Activated naive CD8-positive, alpha-beta T cell (primary cell): ENCODE measurements around the gene TEKTIP1.
"Not testable (repeated sequence)": the region's sequence is repeated elsewhere in the genome, so short reads cannot be mapped to it uniquely, and the experiment has no call there.

Experiments
- H3K27ac Mint-ChIP-seq: one replicate; pipeline ENCODE4 v1.8.0; 2021; ENCODE audit warnings: mixed read lengths
- H3K27me3 Mint-ChIP-seq: one replicate; pipeline ENCODE4 v1.8.0; 2021; ENCODE audit warnings: mixed read lengths
- H3K36me3 Mint-ChIP-seq: one replicate; pipeline ENCODE4 v1.8.0; 2021; ENCODE audit warnings: mixed read lengths
- H3K4me1 Mint-ChIP-seq: one replicate; pipeline ENCODE4 v1.8.0; 2021; ENCODE audit warnings: low read depth, mixed read lengths
- H3K4me3 Mint-ChIP-seq: one replicate; pipeline ENCODE4 v1.8.0; 2021; ENCODE audit warnings: mild to moderate bottlenecking, mixed read lengths
- H3K9me3 Mint-ChIP-seq: one replicate; pipeline ENCODE4 v1.8.0; 2021; ENCODE audit warnings: low read depth, mixed read lengths

Gene TEKTIP1

DNA sequence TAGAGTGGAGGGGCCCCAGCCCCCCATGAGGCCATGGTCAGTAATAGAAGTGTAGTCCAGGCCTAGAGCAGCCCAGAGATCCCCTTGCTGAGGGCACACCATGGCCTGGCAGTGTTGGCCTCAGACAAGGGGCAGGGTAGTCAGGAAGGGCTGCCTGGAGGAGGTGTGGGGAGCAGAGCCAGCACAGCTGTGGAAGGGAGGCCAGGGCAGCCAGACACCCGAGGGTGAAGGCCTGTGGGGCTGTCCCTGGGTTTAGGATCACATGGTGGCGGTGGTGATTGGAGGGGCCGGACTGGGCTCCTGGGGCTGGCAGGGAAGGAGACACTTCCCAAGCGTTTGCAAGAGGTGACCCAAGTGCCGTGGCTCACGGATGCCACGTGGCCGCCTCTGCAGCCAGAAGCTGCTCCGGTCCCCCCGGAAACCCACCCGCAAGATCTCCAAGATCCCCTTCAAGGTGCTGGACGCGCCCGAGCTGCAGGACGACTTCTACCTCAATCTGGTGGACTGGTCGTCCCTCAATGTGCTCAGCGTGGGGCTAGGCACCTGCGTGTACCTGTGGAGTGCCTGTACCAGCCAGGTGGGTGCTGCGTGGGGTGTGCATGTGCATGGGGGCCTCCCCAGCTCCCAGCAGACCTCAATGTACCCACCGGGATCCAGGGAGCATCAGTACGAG lies 11.6 kb upstream of the TEKTIP1 start:
- Mint-ChIP-seq H3K27ac (no peak overlapping the region), H3K9me3 (no peaks in the 10 kb centered on the region), H3K4me1 (no peaks in the 10 kb centered on the region), H3K36me3 (no peaks in the 10 kb centered on the region), H3K4me3 (no peak overlapping the region), H3K27me3 (no peaks in the 10 kb centered on the region)

DNA sequence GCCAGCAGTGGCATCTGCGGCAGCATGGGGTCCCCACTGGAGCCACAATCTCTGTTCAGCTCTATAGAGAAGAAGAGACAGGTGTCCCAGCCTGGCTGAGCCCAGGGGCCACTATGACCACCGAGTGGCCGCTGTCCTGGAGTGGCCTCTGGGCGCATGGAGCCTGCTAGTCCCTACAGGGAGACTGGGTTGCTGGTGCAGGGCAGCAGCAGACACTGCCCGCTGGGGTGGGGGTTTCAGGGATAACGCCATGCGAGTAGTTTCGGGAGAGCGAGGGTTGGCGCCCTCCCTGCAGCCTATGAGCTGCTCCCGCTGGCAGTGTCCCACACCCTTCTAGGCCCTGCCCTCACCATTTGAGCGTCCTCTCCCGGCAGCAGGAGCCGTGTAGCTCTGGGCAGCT lies 10.9 kb upstream of the TEKTIP1 start:
- no peaks in the 10 kb centered on the region for H3K4me1 Mint-ChIP-seq
- no peak overlapping the region for H3K4me3 Mint-ChIP-seq
- no peak overlapping the region for H3K27ac Mint-ChIP-seq
- H3K36me3 Mint-ChIP-seq = no peaks in the 10 kb centered on the region
- H3K27me3 Mint-ChIP-seq = no peaks in the 10 kb centered on the region
- H3K9me3 Mint-ChIP-seq = no peaks in the 10 kb centered on the region

DNA sequence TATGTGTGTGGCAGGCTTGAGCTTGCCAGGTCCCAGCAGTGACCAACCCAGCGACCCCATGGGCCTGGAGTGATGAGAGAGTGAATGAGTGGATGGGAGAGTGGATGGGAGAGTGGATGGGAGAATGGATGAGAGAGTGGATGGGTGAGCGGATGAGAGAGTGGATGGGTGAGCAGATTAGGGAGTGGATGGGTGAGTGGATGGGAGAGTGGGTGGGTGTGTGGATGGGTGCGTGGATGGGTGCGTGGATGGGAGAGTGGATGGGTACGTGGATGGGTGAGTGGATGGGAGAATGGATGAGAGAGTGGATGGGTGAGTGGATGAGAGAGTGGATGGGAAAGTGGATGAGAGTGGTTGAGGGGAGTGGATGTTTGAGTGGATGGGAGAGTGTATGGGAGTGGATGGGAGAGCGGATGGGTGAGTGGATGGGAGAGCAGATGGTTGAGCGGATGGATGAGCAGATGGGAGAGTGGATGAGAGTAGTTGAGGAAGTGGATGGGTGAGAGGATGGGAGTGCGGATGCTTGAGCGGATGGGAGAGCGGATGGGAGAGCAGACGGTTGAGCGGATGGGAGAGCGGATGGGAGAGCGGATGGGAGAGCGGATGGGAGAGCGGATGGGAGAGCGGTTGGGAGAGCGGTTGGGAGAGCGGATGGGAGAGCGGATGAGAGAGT lies 10.3 kb upstream of the TEKTIP1 start:
- H3K27ac Mint-ChIP-seq = no peak overlapping the region
- H3K9me3 Mint-ChIP-seq = no peaks in the 10 kb centered on the region
- no peak overlapping the region for H3K4me3 Mint-ChIP-seq
- H3K4me1 Mint-ChIP-seq = no peaks in the 10 kb centered on the region
- no peaks in the 10 kb centered on the region for H3K36me3 Mint-ChIP-seq
- no peaks in the 10 kb centered on the region for H3K27me3 Mint-ChIP-seq

DNA sequence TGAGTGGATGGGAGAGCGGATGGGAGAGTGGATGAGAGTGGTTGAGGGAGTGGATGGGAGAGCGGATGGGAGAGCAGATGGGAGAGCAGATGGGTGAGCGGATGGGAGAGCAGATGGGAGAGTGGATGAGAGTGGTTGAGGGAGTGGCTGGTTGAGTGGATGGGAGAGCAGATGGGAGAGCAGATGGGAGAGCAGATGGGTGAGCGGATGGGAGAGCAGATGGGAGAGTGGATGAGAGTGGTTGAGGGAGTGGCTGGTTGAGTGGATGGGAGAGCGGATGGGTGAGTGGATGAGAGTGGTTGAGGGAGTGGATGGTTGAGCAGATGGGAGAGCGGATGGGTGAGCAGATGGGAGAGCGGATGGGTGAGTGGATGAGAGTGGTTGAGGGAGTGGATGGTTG lies 9.7 kb upstream of the TEKTIP1 start:
- not testable (repeated sequence) for H3K9me3 Mint-ChIP-seq, H3K36me3 Mint-ChIP-seq, H3K27ac Mint-ChIP-seq, H3K4me3 Mint-ChIP-seq, H3K4me1 Mint-ChIP-seq, H3K27me3 Mint-ChIP-seq

DNA sequence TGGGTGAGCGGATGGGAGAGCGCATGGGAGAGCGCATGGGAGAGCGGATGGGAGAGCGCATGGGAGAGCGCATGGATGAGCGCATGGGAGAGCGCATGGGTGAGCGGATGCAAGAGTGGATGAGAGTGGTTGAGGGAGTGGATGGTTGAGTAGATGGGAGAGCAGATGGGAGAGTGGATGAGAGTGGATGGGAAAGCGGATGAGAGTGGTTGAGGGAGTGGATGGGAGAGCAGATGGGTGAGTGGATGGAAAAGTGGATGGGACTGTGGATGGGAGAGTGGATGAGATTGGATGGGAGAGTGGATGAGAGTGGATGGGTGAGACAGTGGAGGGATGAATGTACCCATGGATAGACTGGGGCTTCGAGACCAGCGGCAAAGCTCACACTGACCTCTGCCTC lies 8.6 kb upstream of the TEKTIP1 start:
- H3K9me3 Mint-ChIP-seq = no peaks in the 10 kb centered on the region
- no peak overlapping the region for H3K27ac Mint-ChIP-seq
- no peaks in the 10 kb centered on the region for H3K36me3 Mint-ChIP-seq

DNA sequence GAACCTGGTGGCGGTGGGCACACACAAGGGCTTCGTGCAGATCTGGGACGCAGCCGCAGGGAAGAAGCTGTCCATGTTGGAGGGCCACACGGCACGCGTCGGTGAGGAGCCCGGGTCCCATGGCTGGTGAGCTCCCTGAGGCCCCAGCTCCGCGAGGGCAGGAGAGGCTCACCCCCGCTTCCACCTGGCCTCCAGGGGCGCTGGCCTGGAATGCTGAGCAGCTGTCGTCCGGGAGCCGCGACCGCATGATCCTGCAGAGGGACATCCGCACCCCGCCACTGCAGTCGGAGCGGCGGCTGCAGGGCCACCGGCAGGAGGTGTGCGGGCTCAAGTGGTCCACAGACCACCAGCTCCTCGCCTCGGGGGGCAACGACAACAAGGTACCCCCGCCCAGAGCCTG lies 7.3 kb upstream of the TEKTIP1 start:
- no peaks in the 10 kb centered on the region for H3K4me1 Mint-ChIP-seq
- H3K27ac Mint-ChIP-seq = no peak overlapping the region
- no peaks in the 10 kb centered on the region for H3K36me3 Mint-ChIP-seq
- H3K27me3 Mint-ChIP-seq = no peaks in the 10 kb centered on the region
- H3K9me3 Mint-ChIP-seq = no peaks in the 10 kb centered on the region
- no peak overlapping the region for H3K4me3 Mint-ChIP-seq

More for the DNA sequence above, 8.6 kb upstream of the TEKTIP1 start:
- Mint-ChIP-seq H3K4me1 (no peaks in the 10 kb centered on the region), H3K27me3 (no peaks in the 10 kb centered on the region), H3K4me3 (no peak overlapping the region)

DNA sequence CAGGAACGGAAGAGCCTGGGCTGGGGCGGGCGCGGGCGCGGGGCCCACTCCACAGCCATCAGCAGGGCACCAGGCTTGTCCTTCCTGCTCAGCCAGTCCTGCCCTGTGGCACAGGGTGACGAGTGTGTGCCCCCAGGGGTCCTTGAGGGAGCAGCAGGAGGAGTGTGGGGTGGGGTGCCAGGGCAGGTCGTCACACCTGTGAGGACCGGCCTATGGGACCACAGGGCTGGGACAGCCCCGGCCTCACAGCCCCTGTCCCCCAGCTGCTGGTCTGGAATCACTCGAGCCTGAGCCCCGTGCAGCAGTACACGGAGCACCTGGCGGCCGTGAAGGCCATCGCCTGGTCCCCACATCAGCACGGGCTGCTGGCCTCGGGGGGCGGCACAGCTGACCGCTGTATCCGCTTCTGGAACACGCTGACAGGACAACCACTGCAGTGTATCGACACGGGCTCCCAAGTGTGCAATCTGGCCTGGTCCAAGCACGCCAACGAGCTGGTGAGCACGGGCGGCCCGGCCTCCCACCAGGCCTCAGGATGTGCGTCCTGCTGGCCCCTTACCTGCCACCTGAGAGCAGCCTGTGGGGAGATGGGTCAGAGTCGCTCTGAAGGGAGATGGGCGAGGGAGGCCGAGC lies 6.7 kb upstream of the TEKTIP1 start:
- Mint-ChIP-seq H3K4me1 (no peaks in the 10 kb centered on the region), H3K27me3 (no peaks in the 10 kb centered on the region), H3K4me3 (no peak overlapping the region), H3K36me3 (no peaks in the 10 kb centered on the region), H3K27ac (no peak overlapping the region), H3K9me3 (no peaks in the 10 kb centered on the region)

DNA sequence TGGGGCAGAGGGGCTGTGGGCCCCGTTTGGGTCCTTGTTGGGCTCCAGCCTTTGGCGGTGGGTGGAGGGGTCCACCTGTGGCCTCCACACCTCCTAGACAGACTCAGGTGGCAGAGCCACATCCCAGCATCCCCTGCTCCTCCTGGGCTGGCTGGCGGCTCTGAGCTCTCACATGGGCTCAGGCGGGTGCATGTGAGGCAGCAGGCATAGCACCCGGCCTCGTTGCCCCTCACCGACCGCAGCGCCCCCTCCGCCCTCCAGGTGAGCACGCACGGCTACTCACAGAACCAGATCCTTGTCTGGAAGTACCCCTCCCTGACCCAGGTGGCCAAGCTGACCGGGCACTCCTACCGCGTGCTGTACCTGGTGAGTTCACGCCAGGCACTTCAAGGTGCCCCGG lies 5.9 kb upstream of the TEKTIP1 start:
- H3K4me1 Mint-ChIP-seq = no peaks in the 10 kb centered on the region
- no peaks in the 10 kb centered on the region for H3K36me3 Mint-ChIP-seq
- no peak overlapping the region for H3K27ac Mint-ChIP-seq
- H3K4me3 Mint-ChIP-seq = no peak overlapping the region
- no peaks in the 10 kb centered on the region for H3K9me3 Mint-ChIP-seq
- H3K27me3 Mint-ChIP-seq = no peaks in the 10 kb centered on the region

DNA sequence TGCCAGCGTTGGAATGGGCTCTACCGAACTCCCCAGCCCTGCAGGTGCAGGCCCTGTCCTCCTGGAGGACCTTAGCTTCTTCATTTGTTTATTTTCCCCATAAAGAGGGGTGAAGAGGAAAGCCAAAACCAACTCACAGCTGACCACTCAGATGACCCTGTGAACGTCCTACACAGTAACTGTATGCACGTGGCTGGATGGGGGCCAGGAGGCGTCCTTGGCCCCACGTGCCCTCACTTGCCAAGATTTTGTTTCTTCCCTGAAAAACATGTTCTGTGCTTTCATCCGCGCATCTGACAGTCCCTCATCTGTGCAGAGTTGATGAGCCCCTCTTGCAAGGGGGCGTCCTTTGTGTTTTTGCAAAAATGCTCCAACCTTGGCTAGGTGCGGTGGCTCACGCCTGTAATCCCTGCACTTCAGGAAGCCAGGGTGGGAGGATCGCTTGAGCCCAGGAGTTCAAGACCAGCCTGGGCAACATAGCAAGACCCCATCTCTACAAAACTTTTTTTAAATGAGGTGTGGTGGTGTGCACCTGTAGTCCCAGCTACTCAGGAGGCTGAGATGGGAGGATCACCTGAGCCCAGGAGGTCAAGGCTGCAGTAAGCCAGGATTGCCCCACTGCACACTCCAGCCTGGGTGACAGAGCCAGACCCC lies 5.3 kb upstream of the TEKTIP1 start:
- no peaks in the 10 kb centered on the region for H3K36me3 Mint-ChIP-seq

DNA sequence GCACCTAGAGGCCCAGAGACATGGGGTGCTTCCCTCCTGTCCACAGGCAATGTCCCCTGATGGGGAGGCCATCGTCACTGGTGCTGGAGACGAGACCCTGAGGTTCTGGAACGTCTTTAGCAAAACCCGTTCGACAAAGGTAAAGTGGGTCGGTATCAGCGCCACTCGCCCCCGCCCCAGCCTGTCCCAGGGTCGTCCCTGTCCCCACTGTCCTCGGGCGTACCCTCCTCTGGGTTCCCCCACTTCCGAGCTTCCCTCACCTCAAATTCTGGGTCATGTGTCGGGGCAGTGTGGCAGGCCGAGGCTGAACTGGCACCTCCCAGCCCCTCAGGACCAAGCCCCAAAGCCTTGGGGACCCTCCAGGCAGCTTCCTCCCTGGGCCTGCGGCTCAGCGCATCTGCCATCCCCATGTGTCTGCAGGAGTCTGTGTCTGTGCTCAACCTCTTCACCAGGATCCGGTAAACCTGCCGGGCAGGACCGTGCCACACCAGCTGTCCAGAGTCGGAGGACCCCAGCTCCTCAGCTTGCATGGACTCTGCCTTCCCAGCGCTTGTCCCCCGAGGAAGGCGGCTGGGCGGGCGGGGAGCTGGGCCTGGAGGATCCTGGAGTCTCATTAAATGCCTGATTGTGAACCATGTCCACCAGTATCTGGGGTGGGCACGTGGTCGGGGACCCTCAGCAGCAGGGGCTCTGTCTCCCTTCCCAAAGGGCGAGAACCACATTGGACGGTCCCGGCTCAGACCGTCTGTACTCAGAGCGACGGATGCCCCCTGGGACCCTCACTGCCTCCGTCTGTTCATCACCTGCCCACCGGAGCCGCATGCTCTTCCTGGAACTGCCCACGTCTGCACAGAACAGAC lies 4.4 kb upstream of the TEKTIP1 start:
- Mint-ChIP-seq H3K9me3 (no peaks in the 10 kb centered on the region), H3K36me3 (peaks cover 1% of the 10 kb centered on the region), H3K27ac (no peak overlapping the region), H3K27me3 (no peaks in the 10 kb centered on the region), H3K4me3 (no peak overlapping the region), H3K4me1 (no peaks in the 10 kb centered on the region)

More for the DNA sequence above, 5.3 kb upstream of the TEKTIP1 start:
- no peaks in the 10 kb centered on the region for H3K4me1 Mint-ChIP-seq
- no peaks in the 10 kb centered on the region for H3K9me3 Mint-ChIP-seq
- H3K4me3 Mint-ChIP-seq = no peak overlapping the region
- H3K27ac Mint-ChIP-seq = no peak overlapping the region
- H3K27me3 Mint-ChIP-seq = no peaks in the 10 kb centered on the region

DNA sequence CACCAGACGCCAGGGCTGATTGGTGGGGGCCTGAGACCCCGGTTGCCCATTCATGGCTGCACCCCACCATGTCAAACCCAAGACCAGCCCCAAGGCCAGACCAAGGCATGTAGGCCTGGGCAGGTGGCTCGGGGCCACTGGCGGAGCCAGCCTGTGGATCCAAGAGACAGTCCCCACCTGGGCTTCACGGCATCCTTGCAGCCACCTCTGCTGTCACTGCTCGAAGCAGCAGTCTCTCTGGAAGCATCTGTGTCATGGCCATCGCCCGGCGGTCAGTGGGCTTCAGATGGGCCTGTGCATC lies 3.8 kb upstream of the TEKTIP1 start:
- Mint-ChIP-seq H3K27me3 (no peaks in the 10 kb centered on the region), H3K4me3 (no peak overlapping the region), H3K9me3 (no peaks in the 10 kb centered on the region), H3K27ac (no peak overlapping the region), H3K36me3 (peaks cover 3% of the 10 kb centered on the region), H3K4me1 (no peaks in the 10 kb centered on the region)

DNA sequence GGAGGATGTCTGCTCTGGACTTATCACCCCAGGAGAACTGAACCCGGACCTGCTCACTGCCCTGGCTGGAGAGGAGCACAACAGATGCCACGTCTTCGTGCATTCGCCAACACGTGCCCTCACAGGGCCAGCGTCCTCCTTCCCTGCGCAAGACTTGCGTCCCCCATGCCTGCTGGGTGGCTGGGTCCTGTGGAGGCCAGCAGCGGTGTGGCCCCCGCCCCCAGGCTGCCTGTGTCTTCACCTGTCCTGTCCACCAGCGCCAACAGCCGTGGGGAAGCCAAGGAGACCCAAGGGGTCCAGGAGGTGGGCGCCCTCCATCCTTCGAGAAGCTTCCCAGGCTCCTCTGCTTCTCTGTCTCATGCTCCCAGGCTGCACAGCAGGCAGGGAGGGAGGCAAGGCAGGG lies 3.4 kb upstream of the TEKTIP1 start:
- Mint-ChIP-seq H3K4me1 (no peaks in the 10 kb centered on the region), H3K27ac (no peak overlapping the region), H3K27me3 (no peaks in the 10 kb centered on the region), H3K36me3 (peaks cover 3% of the 10 kb centered on the region), H3K4me3 (no peak overlapping the region), H3K9me3 (no peaks in the 10 kb centered on the region)

DNA sequence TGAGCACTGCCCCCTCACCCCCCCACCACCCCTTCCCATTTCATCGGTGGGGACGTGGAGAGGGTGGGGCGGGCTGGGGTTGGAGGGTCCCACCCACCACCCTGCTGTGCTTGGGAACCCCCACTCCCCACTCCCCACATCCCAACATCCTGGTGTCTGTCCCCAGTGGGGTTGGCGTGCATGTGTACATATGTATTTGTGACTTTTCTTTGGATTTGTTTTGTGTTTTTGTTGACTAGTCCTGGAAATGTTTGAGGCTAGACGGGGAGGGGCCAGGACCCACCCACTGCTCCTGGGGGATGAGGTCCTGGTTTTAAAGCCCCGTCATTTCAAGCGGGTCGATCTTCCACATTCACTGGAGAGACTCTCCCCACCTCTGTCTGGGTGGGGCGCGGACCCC lies 3.0 kb upstream of the TEKTIP1 start:
- Mint-ChIP-seq H3K36me3 (peaks cover 3% of the 10 kb centered on the region), H3K27ac (no peak overlapping the region), H3K9me3 (no peaks in the 10 kb centered on the region), H3K27me3 (no peaks in the 10 kb centered on the region), H3K4me1 (no peaks in the 10 kb centered on the region), H3K4me3 (no peak overlapping the region)

DNA sequence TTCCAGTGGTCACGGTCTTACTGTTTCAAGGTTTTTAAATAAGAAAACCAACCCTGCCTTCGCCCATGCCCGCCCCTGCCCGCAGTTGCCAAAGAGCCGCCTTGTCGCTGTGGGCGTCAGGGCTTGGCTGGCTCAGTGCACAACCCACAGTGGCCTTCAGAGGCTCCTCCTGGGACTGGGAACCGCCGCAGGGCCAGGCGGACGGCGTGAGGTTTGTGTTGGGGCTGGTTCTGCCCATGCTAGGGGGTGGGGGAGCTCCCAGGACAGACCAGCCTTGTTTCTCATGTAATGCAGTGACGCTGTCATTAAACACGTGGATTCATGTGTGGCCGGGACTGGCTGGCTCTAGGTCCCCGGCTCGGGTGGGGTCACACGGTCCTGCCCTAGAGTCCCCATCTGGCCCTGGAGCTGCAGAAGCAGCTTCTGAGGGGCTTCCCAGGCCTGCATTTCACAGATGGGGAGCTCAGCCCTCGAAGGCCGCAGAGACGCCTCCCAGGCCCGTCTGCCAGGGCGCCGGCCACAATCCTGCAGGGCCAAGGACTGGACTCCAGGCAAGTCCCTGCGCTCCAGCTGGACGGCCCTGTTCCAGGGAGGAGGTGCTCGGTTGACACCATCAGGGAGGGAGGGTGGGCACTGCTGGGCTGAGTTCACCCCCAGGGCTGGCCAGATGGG lies 2.4 kb upstream of the TEKTIP1 start:
- H3K36me3 Mint-ChIP-seq = peaks cover 3% of the 10 kb centered on the region
- no peak overlapping the region for H3K4me3 Mint-ChIP-seq
- no peaks in the 10 kb centered on the region for H3K27me3 Mint-ChIP-seq
- no peak overlapping the region for H3K27ac Mint-ChIP-seq
- H3K9me3 Mint-ChIP-seq = no peaks in the 10 kb centered on the region
- no peaks in the 10 kb centered on the region for H3K4me1 Mint-ChIP-seq
